GM23248 (cell line): ENCODE results near the gene OR6B3. TPM values are rescaled to one million over a fixed set of nuclear protein-coding genes. Genes with fewer than 3 reads are reported as not detected.
A peak's percentile ranks its signal among the peaks of the same experiment; 100 is the strongest.

Experiments used
- DNase-seq: peaks from one replicate; pipeline ENCODE4 v3.0.0-alpha.2; 2015
- H2AFZ ChIP-seq: fragments of 200-600 bp; sonication (generic); 2 replicates; pipeline ENCODE4 v1.6.1; 2016; ENCODE audit warnings: antibody characterized with exemption
- H3F3A ChIP-seq: fragments of 200-600 bp; sonication (generic); 2 replicates; pipeline ENCODE4 v1.6.1; 2016; ENCODE audit warnings: mild to moderate bottlenecking, antibody characterized with exemption, mixed run types; ENCODE audit not compliant: insufficient read depth
- H3K27ac ChIP-seq: fragments of 200-600 bp; sonication (generic); 2 replicates; pipeline ENCODE4 v1.5.1; 2016; ENCODE audit warnings: mild to moderate bottlenecking
- H3K27me3 ChIP-seq: fragments of 200-600 bp; sonication (generic); replicated peaks from 2 replicates; pipeline ENCODE4 v1.6.1; 2016; ENCODE audit warnings: mild to moderate bottlenecking; ENCODE audit not compliant: insufficient read depth
- H3K36me3 ChIP-seq: fragments of 200-600 bp; sonication (generic); 2 replicates; pipeline ENCODE4 v1.6.1; 2016; ENCODE audit warnings: low read depth, mild to moderate bottlenecking
- H3K4me1 ChIP-seq: fragments of 200-600 bp; sonication (generic); 2 replicates; pipeline ENCODE4 v1.6.1; 2016; ENCODE audit warnings: mild to moderate bottlenecking; ENCODE audit not compliant: insufficient read depth
- H3K4me2 ChIP-seq: fragments of 200-600 bp; sonication (generic); one replicate; pipeline ENCODE4 v1.6.1; 2016; ENCODE audit warnings: mild to moderate bottlenecking; ENCODE audit not compliant: unreplicated experiment
- H3K4me3 ChIP-seq: fragments of 200-600 bp; sonication (generic); 2 replicates; pipeline ENCODE4 v1.5.1; 2016; ENCODE audit warnings: mild to moderate bottlenecking
- H3K79me2 ChIP-seq: fragments of 200-600 bp; sonication (generic); 2 replicates; pipeline ENCODE4 v1.6.1; 2016; ENCODE audit warnings: mild to moderate bottlenecking; ENCODE audit not compliant: insufficient read depth
- H3K9ac ChIP-seq: fragments of 200-600 bp; sonication (generic); 2 replicates; pipeline ENCODE4 v1.6.1; 2016; ENCODE audit warnings: mild to moderate bottlenecking
- H3K9me2 ChIP-seq: fragments of 200-600 bp; sonication (generic); 2 replicates; pipeline ENCODE4 v1.6.1; 2016; ENCODE audit warnings: mixed run types, mild to moderate bottlenecking, moderate library complexity; ENCODE audit not compliant: insufficient read depth
- H3K9me3 ChIP-seq: fragments of 200-600 bp; sonication (generic); one replicate; pipeline ENCODE4 v1.6.1; 2017; ENCODE audit warnings: low read depth
- H4K20me1 ChIP-seq: fragments of 200-600 bp; sonication (generic); 2 replicates; pipeline ENCODE4 v1.6.0; 2016; ENCODE audit not compliant: insufficient read depth
- EZH2 ChIP-seq: fragments of 200-600 bp; sonication (generic); IDR thresholded peaks from 2 replicates; pipeline ENCODE4 v1.6.1; 2018; ENCODE audit warnings: antibody characterized with exemption, mild to moderate bottlenecking; ENCODE audit not compliant: insufficient read depth, poor library complexity, severe bottlenecking
- EZH2phosphoT487 ChIP-seq: fragments of 200-600 bp; sonication (generic); IDR thresholded peaks from 2 replicates; pipeline ENCODE4 v1.6.1; 2018; ENCODE audit warnings: antibody characterized with exemption, moderate library complexity, mild to moderate bottlenecking, low read depth; ENCODE audit not compliant: insufficient read depth
- WGBS, 2 experiments: methylation state at CpG; one replicate each; pipeline ENCODE4 v1.1.6; 2015 to 2017; ENCODE audit warnings: low lambda C conversion rate in 2 of 2, low coverage in 1 of 2; ENCODE audit errors: missing lambda C conversion rate in 2 of 2; 5-methylcytosine and 5-hydroxymethylcytosine counted together
- in situ Hi-C: fragments of 300-500 bp; cut with MboI; formaldehyde crosslinking; loops from 2 replicates; pipeline ENCODE4 v1.15.0; 2020
- polyA plus RNA-seq: library from polyadenylated mRNA; unstranded; fragments of >200 nt; fragmentation: Nextera tagmentation; extraction: Ambion mirVana; gene quantifications from 2 replicates; pipeline ENCODE4 v1.2.1, GENCODE V29; 2016
- total RNA-seq: library from RNA; depleted of rRNA; stranded (reverse); fragments of >200 nt; shearing (Covaris generic); gene quantifications from 2 replicates; pipeline ENCODE4 v1.2.3, GENCODE V29; 2014

OR6B3 gene
- total and polyA plus RNA-seq, 2 experiments from 2014 or later: not detected

- Histone ChIP-seq H4K20me1 (no peaks in the 10 kb centered on the region), H3K9ac (no peak overlapping the region), H3K27ac (no peak overlapping the region), H3K36me3 (peaks cover 19% of the 10 kb centered on the region; the same call in 1 of the 2 replicates), H3K4me2 (no peak overlapping the region), H3K4me3 (no peak overlapping the region), H3K79me2 (peaks cover 38% of the 10 kb centered on the region), H3K4me1 (peaks cover 3% of the 10 kb centered on the region; the same call in 1 of the 2 replicates), H3K27me3 (no peaks in the 10 kb centered on the region), H3K9me3 (no peaks in the 10 kb centered on the region), H3F3A (no peaks in the 10 kb centered on the region), H2AFZ (no peak overlapping the region), H3K9me2 (no peaks in the 10 kb centered on the region)
- WGBS, 2 experiments: 85 to 86% methylated on average over 11 of the region's 11 CpGs
- TF ChIP-seq EZH2phosphoT487 (no peak), EZH2 (no peak)
- in situ Hi-C loops: no loop called here
- DNase-seq: no peak
Measured at GRCh38 chr2:240018071-240018750, 35.1 kb downstream of the OR6B3 start.

GRCh38 chr2:240014327-240014726, 39.0 kb downstream of the OR6B3 start:
- no peak for DNase-seq
- Histone ChIP-seq H3K79me2 (peaks cover 4% of the 10 kb centered on the region; the same call in 1 of the 2 replicates), H3F3A (no peaks in the 10 kb centered on the region), H4K20me1 (no peaks in the 10 kb centered on the region), H3K27me3 (no peaks in the 10 kb centered on the region), H3K9me2 (no peaks in the 10 kb centered on the region), H3K9ac (no peak overlapping the region), H3K4me3 (no peak overlapping the region), H3K4me2 (no peak overlapping the region), H3K36me3 (peaks cover 31% of the 10 kb centered on the region), H3K4me1 (no peaks in the 10 kb centered on the region), H3K27ac (no peak overlapping the region), H2AFZ (no peak overlapping the region), H3K9me3 (no peaks in the 10 kb centered on the region)
- in situ Hi-C loops: no loop called here
- TF ChIP-seq EZH2 (no peak), EZH2phosphoT487 (no peak)
- WGBS, 2 experiments: 91 to 93% methylated on average over 9 of the region's 9 CpGs

GRCh38 chr2:240013343-240013742, 40.0 kb downstream of the OR6B3 start:
- Histone ChIP-seq H3K27ac (no peak overlapping the region), H3K9me2 (no peaks in the 10 kb centered on the region), H2AFZ (no peak overlapping the region), H3K9ac (no peak overlapping the region), H3K4me2 (no peak overlapping the region), H3K9me3 (no peaks in the 10 kb centered on the region), H3K4me3 (no peak overlapping the region), H3K27me3 (no peaks in the 10 kb centered on the region), H3K36me3 (peaks cover 26% of the 10 kb centered on the region), H4K20me1 (no peaks in the 10 kb centered on the region), H3K79me2 (no peaks in the 10 kb centered on the region), H3F3A (no peaks in the 10 kb centered on the region), H3K4me1 (no peaks in the 10 kb centered on the region)
- 98 to 100% methylated on average over 1 of the region's 1 CpG for WGBS, 2 experiments
- in situ Hi-C loops: no loop called here
- DNase-seq: peak; percentile 38
- TF ChIP-seq EZH2 (no peak), EZH2phosphoT487 (no peak)

GRCh38 chr2:240002983-240003382, 50.3 kb downstream of the OR6B3 start:
- no peaks in the 10 kb centered on the region for H3K9me3 ChIP-seq
- H3K9ac ChIP-seq: no peak overlapping the region
- WGBS, 2 experiments: 82 to 83% methylated on average over 7 of the region's 7 CpGs
- no peak overlapping the region for H3K4me3 ChIP-seq
- H3K9me2 ChIP-seq: no peaks in the 10 kb centered on the region
- peaks cover 18% of the 10 kb centered on the region; the same call in 1 of the 2 replicates for H3K36me3 ChIP-seq
- in situ Hi-C loops: no loop called here
- H3K4me2 ChIP-seq: no peak overlapping the region
- no peak overlapping the region for H3K27ac ChIP-seq
- H3F3A ChIP-seq: no peaks in the 10 kb centered on the region
- no peaks in the 10 kb centered on the region for H4K20me1 ChIP-seq
- TF ChIP-seq EZH2 (no peak), EZH2phosphoT487 (no peak)
- no peak for DNase-seq
- H3K79me2 ChIP-seq: 0 out of 2 replicates have a peak, but pooled peaks cover 3% of the 10 kb centered on the region
- H3K4me1 ChIP-seq: no peaks in the 10 kb centered on the region
- no peak overlapping the region for H2AFZ ChIP-seq
- H3K27me3 ChIP-seq: no peaks in the 10 kb centered on the region

GRCh38 chr2:240000671-240001070, 52.6 kb downstream of the OR6B3 start:
- H3K27ac ChIP-seq: no peak overlapping the region
- H3K9ac ChIP-seq: no peak overlapping the region
- TF ChIP-seq EZH2 (no peak), EZH2phosphoT487 (no peak)
- no peaks in the 10 kb centered on the region for H3K27me3 ChIP-seq
- in situ Hi-C loops: no loop called here
- no peaks in the 10 kb centered on the region for H4K20me1 ChIP-seq
- WGBS, 2 experiments: 93 to 95% methylated on average over 11 of the region's 11 CpGs
- no peaks in the 10 kb centered on the region for H3K4me1 ChIP-seq
- H2AFZ ChIP-seq: no peak overlapping the region
- H3K36me3 ChIP-seq: peaks cover 12% of the 10 kb centered on the region; the same call in 1 of the 2 replicates
- H3K4me2 ChIP-seq: no peak overlapping the region
- no peaks in the 10 kb centered on the region for H3K9me2 ChIP-seq
- no peaks in the 10 kb centered on the region for H3K79me2 ChIP-seq
- H3K9me3 ChIP-seq: no peaks in the 10 kb centered on the region
- H3F3A ChIP-seq: no peaks in the 10 kb centered on the region
- DNase-seq: no peak
- no peak overlapping the region for H3K4me3 ChIP-seq
